Lower leg skin (tissue), 3 donors: Measurements from ENCODE around the gene TEX101.

Experiments used
- CTCF ChIP-seq, 3 donors: fragments of 450-650 bp; IDR thresholded peaks; one replicate each; pipeline ENCODE4 v1.5.1; 2016; ENCODE audit warnings: antibody characterized with exemption in 3 of 3, mild to moderate bottlenecking in 3 of 3, moderate library complexity in 2 of 3
- POLR2A ChIP-seq, 2 donors: fragments of 450-650 bp; IDR thresholded peaks; one replicate each; pipeline ENCODE4 v1.6.1; 2016 to 2017; ENCODE audit warnings: antibody characterized with exemption in 2 of 2, mild to moderate bottlenecking in 1 of 2, moderate library complexity in 1 of 2

GRCh38 chr19:43450545-43450997 lies 35.9 kb downstream of the TEX101 start:
- no peak for TF ChIP-seq CTCF (IDR thresholded peaks at IDR 0.05)
- no peak for TF ChIP-seq POLR2A (IDR thresholded peaks at IDR 0.05)
